Endothelial cell (in vitro differentiated cells): ENCODE measurements around the gene TRABD2B. TPM values are rescaled to one million over a fixed set of nuclear protein-coding genes. Genes with fewer than 3 reads are reported as not detected.

Experiments
- DNase-seq: peaks from one replicate; pipeline ENCODE4 v3.0.0; 2021; ENCODE audit warnings: low spot score
- H3K27ac Mint-ChIP-seq: one replicate; pipeline ENCODE4 v1.8.0; 2021; ENCODE audit warnings: mixed read lengths, inconsistent platforms; ENCODE audit not compliant: unreplicated experiment
- H3K27me3 Mint-ChIP-seq: one replicate; pipeline ENCODE4 v1.8.0; 2021; ENCODE audit warnings: mild to moderate bottlenecking, moderate library complexity, mixed read lengths, inconsistent platforms; ENCODE audit not compliant: unreplicated experiment
- H3K36me3 Mint-ChIP-seq: one replicate; pipeline ENCODE4 v1.8.0; 2021; ENCODE audit warnings: mild to moderate bottlenecking, low read depth, mixed read lengths, inconsistent platforms; ENCODE audit not compliant: unreplicated experiment
- H3K4me1 Mint-ChIP-seq: one replicate; pipeline ENCODE4 v1.8.0; 2021; ENCODE audit warnings: mild to moderate bottlenecking, mixed read lengths, inconsistent platforms; ENCODE audit not compliant: unreplicated experiment
- H3K4me3 Mint-ChIP-seq: one replicate; pipeline ENCODE4 v1.8.0; 2021; ENCODE audit warnings: mild to moderate bottlenecking, mixed read lengths, inconsistent platforms; ENCODE audit not compliant: unreplicated experiment
- H3K9me3 Mint-ChIP-seq: one replicate; pipeline ENCODE4 v1.8.0; 2021; ENCODE audit warnings: mixed read lengths, inconsistent platforms; ENCODE audit not compliant: unreplicated experiment
- total RNA-seq: library from RNA; stranded (reverse); fragmentation: NEBNext Ultra II Directional; extraction: Animal tissue kit (Norgen Biotek cat#: 25700); gene quantifications from one replicate; pipeline ENCODE4 v1.2.1, GENCODE V29; 2021; ENCODE audit not compliant: unreplicated experiment
- TF ChIP-seq, protein P1 (sequence below): fragments of 200-600 bp; sonication (generic); IDR thresholded peaks from one replicate; pipeline ENCODE4 v1.5.0; 2021; ENCODE audit warnings: antibody characterized with exemption; ENCODE audit not compliant: unreplicated experiment

The TRABD2B gene
- total RNA-seq, 1 donor from 2014 or later: 1.0 TPM

DNA sequence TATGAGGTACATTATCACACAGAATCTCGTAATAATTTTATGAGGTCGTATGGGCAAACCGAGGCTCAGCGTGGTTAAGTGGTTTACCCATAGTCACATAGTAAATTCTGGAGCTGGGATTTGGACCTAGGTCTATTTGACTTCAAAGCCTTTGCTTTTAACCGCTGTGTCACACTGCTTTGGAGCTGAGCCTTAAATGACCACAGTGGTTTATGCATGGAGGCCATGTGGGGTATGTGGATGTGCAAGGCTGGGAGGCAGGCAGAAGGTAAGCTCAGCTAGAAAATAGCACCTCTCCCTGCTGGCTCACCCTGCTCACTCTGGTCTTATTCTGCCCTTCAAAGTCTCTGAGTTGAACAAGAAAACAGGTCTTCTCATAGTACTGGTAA lies 269.5 kb downstream of the TRABD2B start:
- no peak for DNase-seq
- H3K36me3 Mint-ChIP-seq: no peaks in the 10 kb centered on the region

DNA sequence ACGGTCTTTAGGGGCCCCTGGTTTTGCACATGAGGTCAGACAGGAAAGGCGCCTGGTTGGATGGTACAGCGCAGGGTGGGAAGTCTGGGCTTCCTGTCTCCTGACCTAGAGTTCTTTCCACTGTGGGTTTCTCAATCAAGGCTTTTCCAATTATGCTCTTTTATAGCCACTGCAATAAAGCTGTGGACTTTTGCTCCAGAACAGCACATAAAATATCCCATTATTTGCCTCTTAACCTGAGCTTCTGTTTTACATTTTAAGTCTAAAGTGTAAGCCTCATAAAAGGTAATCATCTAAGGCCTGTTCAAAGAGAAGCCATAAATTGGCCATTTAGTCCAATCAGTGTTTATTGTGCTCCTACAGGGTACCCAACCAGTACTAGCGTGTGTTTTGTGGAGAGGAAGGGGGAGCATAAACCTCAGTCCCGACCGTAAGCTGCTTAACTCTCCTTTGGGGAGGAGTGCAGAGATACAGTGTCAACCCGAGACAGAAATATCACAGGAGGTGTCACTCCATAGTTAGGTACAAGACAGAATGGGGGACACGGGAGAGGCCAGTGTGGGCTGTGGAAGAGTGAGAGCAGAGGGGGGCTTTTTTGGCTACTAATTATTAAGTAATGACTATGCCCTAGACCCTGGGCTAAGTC lies 270.0 kb downstream of the TRABD2B start:
- peaks cover 13% of the 10 kb centered on the region for H3K27me3 Mint-ChIP-seq
- TF ChIP-seq, protein P1, sequence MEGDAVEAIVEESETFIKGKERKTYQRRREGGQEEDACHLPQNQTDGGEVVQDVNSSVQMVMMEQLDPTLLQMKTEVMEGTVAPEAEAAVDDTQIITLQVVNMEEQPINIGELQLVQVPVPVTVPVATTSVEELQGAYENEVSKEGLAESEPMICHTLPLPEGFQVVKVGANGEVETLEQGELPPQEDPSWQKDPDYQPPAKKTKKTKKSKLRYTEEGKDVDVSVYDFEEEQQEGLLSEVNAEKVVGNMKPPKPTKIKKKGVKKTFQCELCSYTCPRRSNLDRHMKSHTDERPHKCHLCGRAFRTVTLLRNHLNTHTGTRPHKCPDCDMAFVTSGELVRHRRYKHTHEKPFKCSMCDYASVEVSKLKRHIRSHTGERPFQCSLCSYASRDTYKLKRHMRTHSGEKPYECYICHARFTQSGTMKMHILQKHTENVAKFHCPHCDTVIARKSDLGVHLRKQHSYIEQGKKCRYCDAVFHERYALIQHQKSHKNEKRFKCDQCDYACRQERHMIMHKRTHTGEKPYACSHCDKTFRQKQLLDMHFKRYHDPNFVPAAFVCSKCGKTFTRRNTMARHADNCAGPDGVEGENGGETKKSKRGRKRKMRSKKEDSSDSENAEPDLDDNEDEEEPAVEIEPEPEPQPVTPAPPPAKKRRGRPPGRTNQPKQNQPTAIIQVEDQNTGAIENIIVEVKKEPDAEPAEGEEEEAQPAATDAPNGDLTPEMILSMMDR: no peak
- DNase-seq: no peak
- H3K4me3 Mint-ChIP-seq: no peak overlapping the region
- H3K4me1 Mint-ChIP-seq: peaks cover 9% of the 10 kb centered on the region
- no peaks in the 10 kb centered on the region for H3K9me3 Mint-ChIP-seq
- H3K27ac Mint-ChIP-seq: no peak overlapping the region
- H3K36me3 Mint-ChIP-seq: no peaks in the 10 kb centered on the region

More for the DNA sequence above, 269.5 kb downstream of the TRABD2B start:
- Mint-ChIP-seq H3K27ac (no peak overlapping the region), H3K4me3 (no peak overlapping the region), H3K4me1 (peaks cover 9% of the 10 kb centered on the region), H3K27me3 (peaks cover 11% of the 10 kb centered on the region), H3K9me3 (no peaks in the 10 kb centered on the region)
- TF ChIP-seq, protein P1: no peak

DNA sequence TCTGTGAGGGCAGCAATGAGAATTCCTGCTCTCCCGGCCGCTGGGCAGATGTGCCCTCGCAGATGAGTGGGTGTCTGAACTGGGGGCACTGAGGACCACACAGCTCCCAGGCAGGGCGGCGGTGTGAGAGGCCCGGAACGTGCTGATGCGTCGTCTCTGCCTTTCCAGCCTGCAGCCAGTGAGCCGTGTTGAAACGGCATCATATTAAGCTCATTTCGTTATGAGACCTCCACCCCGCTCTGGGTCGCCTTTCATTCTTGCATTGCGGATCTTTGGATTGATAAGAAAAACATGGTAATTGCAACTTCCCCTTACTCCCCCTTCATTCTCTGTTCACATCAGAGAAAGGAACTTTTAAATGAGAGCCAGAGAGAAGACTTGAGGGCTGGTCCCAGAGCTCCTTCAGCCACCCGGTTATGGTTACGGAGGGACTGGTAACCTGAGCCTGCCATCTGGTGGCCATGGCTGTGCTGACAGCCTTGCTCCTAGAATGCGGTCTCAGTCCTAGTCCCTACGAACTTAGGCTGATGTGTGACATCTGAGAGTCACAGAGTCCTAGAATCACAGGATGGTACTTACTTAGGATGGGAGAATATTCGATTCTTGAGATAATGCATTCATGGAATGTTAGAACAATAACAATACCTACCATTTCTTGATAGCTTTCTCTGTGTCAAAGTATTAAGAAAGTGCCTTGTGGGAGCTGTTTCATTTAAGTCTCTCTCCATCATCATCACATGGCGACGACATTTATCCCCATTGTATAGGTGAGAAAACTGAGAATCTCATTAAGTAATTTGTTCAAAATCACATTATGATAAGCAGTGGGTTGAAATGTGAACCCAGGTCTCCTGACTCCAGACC lies 271.0 kb downstream of the TRABD2B start:
- no peak overlapping the region for H3K4me3 Mint-ChIP-seq
- H3K36me3 Mint-ChIP-seq: no peaks in the 10 kb centered on the region
- no peak overlapping the region for H3K27ac Mint-ChIP-seq
- no peaks in the 10 kb centered on the region for H3K9me3 Mint-ChIP-seq
- TF ChIP-seq, protein P1: peak; percentile 73
- DNase-seq: peak; percentile 83
- peaks cover 9% of the 10 kb centered on the region for H3K4me1 Mint-ChIP-seq
- H3K27me3 Mint-ChIP-seq: peaks cover 19% of the 10 kb centered on the region

DNA sequence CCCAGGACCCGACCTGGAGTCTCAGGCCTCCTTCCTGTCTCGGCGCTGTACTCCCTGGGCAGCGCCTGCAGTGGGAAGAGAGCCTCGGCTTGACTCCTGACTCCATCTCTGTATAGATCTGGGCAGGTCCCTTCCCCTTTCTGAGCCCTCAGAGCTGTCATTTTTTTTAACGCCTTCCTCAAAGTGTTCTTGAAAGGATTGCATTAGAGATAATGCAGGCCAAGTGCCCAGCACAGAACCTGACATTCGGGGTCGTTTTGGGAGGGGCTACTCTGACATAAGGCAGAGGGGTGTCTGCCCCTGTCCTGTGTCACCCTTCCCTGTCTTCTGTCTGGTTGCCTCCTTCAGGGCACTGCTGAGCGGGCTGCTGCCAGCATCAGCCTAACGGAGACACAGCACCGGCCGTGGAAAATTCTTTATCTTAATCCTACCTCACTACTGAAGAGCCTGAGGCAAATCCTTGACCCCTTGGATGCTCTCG lies 271.6 kb downstream of the TRABD2B start:
- no peak overlapping the region for H3K4me3 Mint-ChIP-seq
- DNase-seq: no peak
- H3K4me1 Mint-ChIP-seq: peaks cover 9% of the 10 kb centered on the region
- H3K27me3 Mint-ChIP-seq: peaks cover 23% of the 10 kb centered on the region
- H3K9me3 Mint-ChIP-seq: no peaks in the 10 kb centered on the region
- TF ChIP-seq, protein P1: no peak
- H3K27ac Mint-ChIP-seq: no peak overlapping the region
- H3K36me3 Mint-ChIP-seq: no peaks in the 10 kb centered on the region
